Adrenal gland (tissue), 12 donors: ENCODE data around the gene OR7C1. TPM values are rescaled to one million over a fixed set of nuclear protein-coding genes. Genes with fewer than 3 reads are reported as not detected.
"Not testable (repeated sequence)": the region's sequence is repeated elsewhere in the genome, so short reads cannot be mapped to it uniquely, and the experiment has no call there.

Experiments
- DNase-seq, 7 donors: peaks; one replicate each; pipeline ENCODE4 v3.0.0-alpha.2; 2019 to 2020
- H3K27ac ChIP-seq, 5 donors: fragments of 200-600 bp; sonication (generic) in 4 of 5; 1 replicate in 3 of 5; 2 replicates in 2 of 5; pipeline versions ENCODE4 v1.5.1 to v1.8.0; 2016 to 2020; ENCODE audit warnings: mild to moderate bottlenecking in 1 of 5
- H3K27me3 ChIP-seq: fragments of 200-600 bp; 2 replicates; pipeline ENCODE4 v1.8.0; 2021
- H3K36me3 ChIP-seq, 2 donors: fragments of 200-600 bp; replicated peaks in 1 of 2; 1 replicate in 1 of 2; 2 replicates in 1 of 2; pipeline versions ENCODE4 v1.5.1 to v1.8.0; 2018 to 2022
- H3K4me1 ChIP-seq, 2 donors: fragments of 200-600 bp; replicated peaks in 1 of 2; 1 replicate in 1 of 2; 2 replicates in 1 of 2; pipeline versions ENCODE4 v1.5.1 to v1.8.0; 2018 to 2021
- H3K4me3 ChIP-seq, 4 donors: fragments of 200-600 bp; sonication (generic) in 3 of 4; one replicate each; pipeline ENCODE4 v1.5.1; 2016 to 2018
- H3K9me3 ChIP-seq, 3 donors: fragments of 200-600 bp; sonication (generic) in 1 of 3; replicated peaks in 1 of 3; 1 replicate in 2 of 3; 2 replicates in 1 of 3; pipeline versions ENCODE4 v1.5.1 to v1.8.0; 2016 to 2021
- POLR2A ChIP-seq, 2 donors: fragments of 450-650 bp; IDR thresholded peaks; one replicate each; pipeline ENCODE4 v1.6.1; 2017; ENCODE audit warnings: antibody characterized with exemption in 2 of 2, mild to moderate bottlenecking in 2 of 2, moderate library complexity in 1 of 2
- WGBS, 4 donors: extraction: QIAGEN DNeasy Blood & Tissue Kit in 2 of 4; methylation state at CpG; one replicate each; pipeline versions ENCODE4 v1.1.5 to v1.1.7; 2013 to 2017; 5-methylcytosine and 5-hydroxymethylcytosine counted together
- intact Hi-C, 2 donors: fragments of 100-400 bp; cut with DNase I; formaldehyde crosslinking; loops; one replicate each; pipeline versions ENCODE4 v1.14.1 to v1.15.0; 2022 to 2023
- polyA plus RNA-seq, 3 donors: library from polyadenylated mRNA; stranded (reverse); fragments of 200-250 nt in 2 of 3; fragments of 350-450 nt in 1 of 3; fragmentation: Illumina TruSeq in 1 of 3; extraction: RNeasy Lipid Tissue Mini Kit (QIAGEN cat#74804) in 1 of 3; gene quantifications; one replicate each; pipeline ENCODE4 v1.2.3, GENCODE V29; 2013 to 2014
- total RNA-seq, 9 donors: library from RNA; depleted of rRNA in 4 of 9; stranded (reverse); fragments of >200 nt in 4 of 9; fragments of 120-200 nt in 1 of 9; fragmentation: NEBNext Ultra II Directional in 1 of 9; extraction: Animal tissue kit (Norgen Biotek cat#: 25700) in 1 of 9; gene quantifications; one replicate each; pipeline versions ENCODE4 v1.1.0 to v1.2.4, GENCODE V29; 2013 to 2023
- TF ChIP-seq, protein P1 (sequence below), 6 experiments: fragments of 450-650 bp in 4 of 6; fragments of 200-600 bp in 2 of 6; sonication (generic) in 1 of 6; IDR thresholded peaks; 1 replicate in 5 of 6; 2 replicates in 1 of 6; pipeline versions ENCODE4 v1.5.1 to v1.8.0; 2016 to 2021; ENCODE audit warnings: antibody characterized with exemption in 6 of 6, mild to moderate bottlenecking in 2 of 6, moderate library complexity in 1 of 6
- donor health status: healthy with polysubstance abuse.
- donor health status: Bipolar disorder and iron deficiency.
- donor health status: DM: yes; HTN: yes; CAD: no.
- donor health status: DM: no; HTN: no; CAD: no.
- donor health status: DM: no; HTN: no; CAD: no.
- donor health status: DM: yes; HTN: yes; CAD: no.

Gene OR7C1
- total and polyA plus RNA-seq, 12 donors = 0.34 to 4.7 (median 1.3) TPM

DNA sequence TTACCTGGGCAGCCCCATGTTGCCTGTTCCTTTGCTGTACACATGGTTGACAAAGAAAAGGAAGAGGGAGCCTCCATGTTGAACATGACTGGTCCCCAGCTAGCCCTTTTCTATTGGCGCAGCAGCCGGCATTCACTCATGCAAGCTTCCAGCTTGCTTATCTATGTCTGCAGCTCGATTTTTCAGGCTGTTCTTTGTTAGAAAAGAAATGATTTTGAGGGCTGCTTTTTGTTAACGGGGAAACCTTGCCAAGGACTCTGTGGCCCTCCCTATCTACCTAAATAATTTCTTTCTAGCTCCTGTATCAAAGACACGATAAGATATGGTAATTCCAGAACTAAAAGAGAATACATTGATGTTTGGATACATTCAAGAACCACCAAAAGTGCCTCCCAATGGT, 36.2 kb downstream of the OR7C1 start:
- Histone ChIP-seq H3K36me3 (no peaks in the 10 kb centered on the region), H3K4me1 (no peaks in the 10 kb centered on the region), H3K27ac (no peak overlapping the region), H3K9me3 (no peaks in the 10 kb centered on the region), H3K27me3 (no peaks in the 10 kb centered on the region), H3K4me3 (no peak overlapping the region)
- WGBS, 4 donors = 80 to 88% (median 86%) methylated on average over 5 of the region's 5 CpGs
- DNase-seq = no peak
- intact Hi-C loops = no loop called here
- TF ChIP-seq, protein P1, sequence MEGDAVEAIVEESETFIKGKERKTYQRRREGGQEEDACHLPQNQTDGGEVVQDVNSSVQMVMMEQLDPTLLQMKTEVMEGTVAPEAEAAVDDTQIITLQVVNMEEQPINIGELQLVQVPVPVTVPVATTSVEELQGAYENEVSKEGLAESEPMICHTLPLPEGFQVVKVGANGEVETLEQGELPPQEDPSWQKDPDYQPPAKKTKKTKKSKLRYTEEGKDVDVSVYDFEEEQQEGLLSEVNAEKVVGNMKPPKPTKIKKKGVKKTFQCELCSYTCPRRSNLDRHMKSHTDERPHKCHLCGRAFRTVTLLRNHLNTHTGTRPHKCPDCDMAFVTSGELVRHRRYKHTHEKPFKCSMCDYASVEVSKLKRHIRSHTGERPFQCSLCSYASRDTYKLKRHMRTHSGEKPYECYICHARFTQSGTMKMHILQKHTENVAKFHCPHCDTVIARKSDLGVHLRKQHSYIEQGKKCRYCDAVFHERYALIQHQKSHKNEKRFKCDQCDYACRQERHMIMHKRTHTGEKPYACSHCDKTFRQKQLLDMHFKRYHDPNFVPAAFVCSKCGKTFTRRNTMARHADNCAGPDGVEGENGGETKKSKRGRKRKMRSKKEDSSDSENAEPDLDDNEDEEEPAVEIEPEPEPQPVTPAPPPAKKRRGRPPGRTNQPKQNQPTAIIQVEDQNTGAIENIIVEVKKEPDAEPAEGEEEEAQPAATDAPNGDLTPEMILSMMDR (IDR thresholded peaks at IDR 0.05) = no peak

DNA sequence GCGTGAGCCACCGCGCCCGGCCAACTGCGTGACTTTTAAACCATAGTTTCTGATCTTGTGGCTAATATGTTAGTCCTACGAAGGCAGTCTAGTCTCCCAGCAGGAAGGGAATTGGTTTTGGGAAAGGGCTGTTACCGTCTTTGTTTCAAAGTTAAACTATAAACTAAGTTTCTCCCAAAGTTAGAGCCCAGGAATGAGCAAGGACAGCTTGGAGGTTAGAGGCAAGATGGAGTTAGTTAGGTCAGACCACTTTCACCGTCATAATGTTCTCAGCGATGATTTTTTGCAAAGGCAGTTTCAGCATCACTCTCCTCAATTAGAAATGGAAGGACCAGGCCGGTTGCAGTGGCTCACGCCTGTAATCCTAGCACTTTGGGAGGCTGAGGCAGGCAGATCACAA, 39.0 kb downstream of the OR7C1 start:
- Histone ChIP-seq H3K27ac (no peak overlapping the region), H3K36me3 (no peaks in the 10 kb centered on the region), H3K4me1 (no peaks in the 10 kb centered on the region), H3K27me3 (no peaks in the 10 kb centered on the region), H3K4me3 (no peak overlapping the region), H3K9me3 (no peaks in the 10 kb centered on the region)
- DNase-seq = no peak
- TF ChIP-seq, protein P1 (IDR thresholded peaks at IDR 0.05) = no peak
- TF ChIP-seq POLR2A (IDR thresholded peaks at IDR 0.05) = no peak
- 88 to 95% (median 90%) methylated on average over 11 of the region's 11 CpGs for WGBS, 4 donors
- intact Hi-C loops = no loop called here

DNA sequence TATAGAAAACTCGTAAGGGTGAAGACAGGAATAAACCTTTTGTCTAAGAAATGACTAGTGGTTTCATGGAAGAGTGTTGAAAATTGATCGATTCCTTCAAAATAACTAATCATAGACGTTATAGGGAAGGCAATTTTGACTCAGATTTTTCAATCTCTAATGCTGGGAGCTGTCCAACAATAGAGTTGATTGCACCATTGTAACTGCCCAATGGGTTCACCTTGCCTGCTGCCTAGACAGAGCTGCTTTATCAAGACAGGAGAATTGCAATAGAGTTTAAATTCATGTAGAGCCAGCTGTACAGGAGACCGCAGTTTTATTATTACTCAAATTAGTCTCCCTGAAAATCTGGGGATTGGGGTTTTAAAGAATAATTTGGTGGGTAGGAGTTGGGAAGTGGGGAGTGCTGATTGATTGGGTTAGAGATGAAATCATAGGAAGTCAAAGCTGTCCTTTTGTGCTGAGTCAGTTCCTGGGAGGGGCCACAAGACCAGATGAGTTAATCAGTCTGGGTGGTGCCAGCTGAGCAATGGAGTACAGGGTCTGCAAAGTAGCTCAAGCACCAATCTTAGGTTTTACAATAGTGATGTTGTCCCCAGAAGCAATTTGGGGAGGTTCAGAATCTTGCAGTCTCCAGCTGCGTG, 39.8 kb downstream of the OR7C1 start:
- DNase-seq = no peak
- WGBS, 4 donors = 77 to 87% (median 83%) methylated on average over 5 of the region's 5 CpGs

DNA sequence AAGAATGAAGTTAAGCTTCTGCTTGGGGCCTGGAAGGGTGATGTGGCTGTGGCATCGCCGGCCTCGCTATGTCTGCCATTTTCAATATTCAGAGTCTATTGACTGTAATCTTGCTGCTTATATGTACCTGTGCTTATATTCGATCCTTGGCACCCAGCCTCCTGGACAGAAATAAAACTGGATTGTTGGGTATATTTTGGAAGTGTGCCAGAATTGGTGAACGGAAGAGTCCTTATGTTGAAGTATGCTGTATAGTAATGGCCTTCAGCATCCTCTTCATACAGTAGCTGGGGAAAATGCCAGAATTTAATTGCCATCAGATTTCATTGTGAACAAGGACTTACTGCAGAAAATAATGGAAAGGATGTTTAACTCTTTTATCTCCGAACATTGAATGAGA, 42.7 kb downstream of the OR7C1 start:
- H3K36me3 ChIP-seq, H3K27me3 ChIP-seq, intact Hi-C loops, H3K4me3 ChIP-seq, H3K27ac ChIP-seq, H3K9me3 ChIP-seq, H3K4me1 ChIP-seq: not testable (repeated sequence)
- peak in 1 of 7 donors; percentile 1 for DNase-seq
- 77 to 87% (median 83%) methylated on average over 6 of the region's 6 CpGs for WGBS, 4 donors

More for the DNA sequence above, 39.8 kb downstream of the OR7C1 start:
- Histone ChIP-seq H3K36me3 (no peaks in the 10 kb centered on the region), H3K27ac (no peak overlapping the region), H3K4me1 (no peaks in the 10 kb centered on the region), H3K4me3 (no peak overlapping the region), H3K9me3 (no peaks in the 10 kb centered on the region), H3K27me3 (no peaks in the 10 kb centered on the region)
- TF ChIP-seq, protein P1 (IDR thresholded peaks at IDR 0.05) = no peak
- no peak for TF ChIP-seq POLR2A (IDR thresholded peaks at IDR 0.05)
- intact Hi-C loops = no loop called here

DNA sequence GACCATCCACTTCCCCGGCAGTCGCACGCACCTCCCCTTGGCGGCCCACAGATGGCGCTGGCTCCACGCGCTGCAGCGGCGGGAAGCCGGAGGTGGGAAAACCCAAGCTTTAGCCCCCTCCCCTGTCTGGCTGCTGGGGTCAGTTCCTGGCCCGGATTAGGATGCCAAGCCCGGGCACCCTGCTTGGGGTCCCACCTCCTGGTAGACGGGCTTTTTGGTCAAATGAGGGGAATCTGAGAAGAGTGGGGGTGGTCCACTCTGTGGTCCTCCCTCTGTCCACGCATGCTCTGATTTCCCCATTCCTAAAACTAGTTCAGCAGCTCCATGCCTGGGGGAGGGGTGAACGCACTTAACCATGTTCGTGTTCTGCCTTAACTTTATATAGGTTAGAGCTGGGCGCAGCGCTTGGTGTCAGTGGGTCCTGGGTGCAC, 48.5 kb downstream of the OR7C1 start:
- TF ChIP-seq, protein P1 (IDR thresholded peaks at IDR 0.05) = peak; percentile 75 to 88 (median 82)
- no peak for TF ChIP-seq POLR2A (IDR thresholded peaks at IDR 0.05)
- peak in 6 of 7 donors; percentile 35 to 57 (median 42) for DNase-seq
- H3K27ac ChIP-seq = peak overlapping the region in 1 of 5 donors; percentile 70
- no peaks in the 10 kb centered on the region for H3K9me3 ChIP-seq
- no peaks in the 10 kb centered on the region for H3K27me3 ChIP-seq
- H3K4me3 ChIP-seq = peak overlapping the region in 1 of 4 donors; percentile 30
- H3K4me1 ChIP-seq = peaks cover 0 to 7% of the 10 kb centered on the region in 2 donors
- H3K36me3 ChIP-seq = no peaks in the 10 kb centered on the region
- intact Hi-C loops = loop anchor here in 1 of 2 donors (5.0 kb wide), 1 partner anchor 101 kb away; the partner anchor contains the start of gene OR7A17
- WGBS, 4 donors = 13 to 24% (median 21%) methylated on average over 4 to 18 of the region's 18 CpGs

DNA sequence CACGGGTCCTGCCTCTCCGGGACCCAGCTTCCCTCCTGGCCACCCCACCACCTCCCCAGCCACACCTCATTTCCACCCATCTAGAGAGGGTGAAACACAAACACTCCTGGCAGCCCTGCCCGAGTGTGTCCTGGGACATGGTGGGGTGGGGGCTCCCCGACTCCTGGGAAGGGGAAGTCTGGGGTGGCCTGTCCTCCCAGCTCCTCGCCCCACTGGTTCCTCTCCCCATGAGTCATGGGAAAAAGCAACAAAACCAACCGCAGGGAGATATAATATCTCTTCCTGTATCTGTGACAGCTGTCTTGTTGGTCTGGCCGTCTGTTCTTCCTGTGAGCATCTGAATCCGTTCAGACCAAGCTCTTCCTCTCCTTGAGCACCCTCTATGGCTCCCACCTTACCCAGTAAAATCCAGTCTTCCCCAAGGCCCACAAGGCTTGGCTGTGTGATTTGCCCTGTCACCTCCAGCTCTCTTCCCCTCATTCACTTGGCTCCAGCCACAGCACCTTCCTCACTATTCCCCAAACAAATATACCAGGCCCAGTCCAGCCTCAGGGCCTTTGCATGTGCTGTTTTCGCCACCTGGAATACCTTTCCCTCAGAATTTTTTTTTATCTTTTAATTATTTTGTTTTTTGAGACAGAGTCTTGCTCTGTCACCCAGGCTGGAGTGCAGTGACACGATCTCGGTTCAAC, 49.7 kb downstream of the OR7C1 start:
- WGBS, 4 donors = 51 to 64% (median 56%) methylated on average over 7 to 9 of the region's 11 CpGs
- H3K27me3 ChIP-seq, H3K36me3 ChIP-seq, H3K9me3 ChIP-seq, H3K4me1 ChIP-seq, H3K4me3 ChIP-seq: not testable (repeated sequence)
- intact Hi-C loops = loop anchor here in 1 of 2 donors (5.0 kb wide), 1 partner anchor 102 kb away; the partner anchor contains the start of gene OR7A17
- peak; percentile 30 to 75 (median 41) for DNase-seq
- H3K27ac ChIP-seq = peak overlapping the region in 3 of 5 donors; percentile 11 to 70 (median 13)

DNA sequence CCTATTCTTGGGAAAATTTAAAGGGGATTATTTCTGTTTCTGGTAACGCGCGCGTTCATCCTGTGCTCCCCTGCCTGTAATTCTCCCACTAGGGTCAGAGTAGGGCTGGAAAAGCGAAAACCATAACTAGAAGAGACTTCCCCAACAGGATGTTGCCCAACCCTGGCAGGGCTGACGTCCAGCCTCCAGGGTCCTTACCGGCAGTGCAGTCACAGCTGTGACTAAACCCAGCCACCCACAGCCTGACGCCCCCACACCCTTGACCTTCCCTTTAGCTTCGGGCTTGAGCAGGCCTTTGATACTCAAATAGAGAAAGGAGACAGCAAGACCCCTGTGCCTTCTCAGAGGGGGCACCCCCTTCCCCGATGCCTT, 50.3 kb downstream of the OR7C1 start:
- WGBS, 4 donors = 36 to 47% (median 39%) methylated on average over 9 of the region's 10 CpGs
- H3K4me3 ChIP-seq, H3K4me1 ChIP-seq, H3K36me3 ChIP-seq, H3K27me3 ChIP-seq, H3K9me3 ChIP-seq: not testable (repeated sequence)
- intact Hi-C loops = loop anchor here in 1 of 2 donors (5.0 kb wide), 1 partner anchor 103 kb away; the partner anchor contains the start of gene OR7A17
- peak; percentile 41 to 83 (median 75) for DNase-seq
- H3K27ac ChIP-seq = peak overlapping the region in 4 of 5 donors; percentile 11 to 70 (median 30)
